Measurements from ENCODE around the gene SLC6A1.

The SLC6A1 gene

GRCh38 chr3:10996345-10997013 is 3.9 kb downstream of the SLC6A1 start:
- no peak for DNase-seq

GRCh38 chr3:10997196-10997595 is 4.6 kb downstream of the SLC6A1 start:
- DNase-seq: no peak

GRCh38 chr3:10998542-10998941 is 6.0 kb downstream of the SLC6A1 start:
- DNase-seq: no peak

- no peak for DNase-seq
Observed at GRCh38 chr3:10999221-11000107, 6.9 kb downstream of the SLC6A1 start.

GRCh38 chr3:11000528-11000927 is 8.0 kb downstream of the SLC6A1 start:
- DNase-seq: no peak

- no peak for DNase-seq
Observed at GRCh38 chr3:11001020-11001657, 8.6 kb downstream of the SLC6A1 start.

GRCh38 chr3:11001658-11002021 is 9.1 kb downstream of the SLC6A1 start:
- no peak for DNase-seq

GRCh38 chr3:11002371-11002807 is 9.8 kb downstream of the SLC6A1 start:
- no peak for DNase-seq

GRCh38 chr3:11004563-11004962 is 12.0 kb downstream of the SLC6A1 start:
- no peak for DNase-seq

GRCh38 chr3:11005686-11006256 is 13.2 kb downstream of the SLC6A1 start:
- DNase-seq: no peak

GRCh38 chr3:11006986-11007933 is 14.7 kb downstream of the SLC6A1 start:
- DNase-seq: no peak

- no peak for DNase-seq
Observed at GRCh38 chr3:11009898-11010297, 17.4 kb downstream of the SLC6A1 start.

GRCh38 chr3:11010426-11011165 is 18.0 kb downstream of the SLC6A1 start:
- DNase-seq: no peak

- DNase-seq: no peak
Observed at GRCh38 chr3:11014253-11014652, 21.7 kb downstream of the SLC6A1 start.

GRCh38 chr3:11014752-11015151 is 22.2 kb downstream of the SLC6A1 start:
- DNase-seq: no peak

GRCh38 chr3:11015369-11015768 is 22.8 kb downstream of the SLC6A1 start:
- no peak for DNase-seq

GRCh38 chr3:11016727-11017126 is 24.2 kb downstream of the SLC6A1 start:
- DNase-seq: no peak

- DNase-seq: no peak
Observed at GRCh38 chr3:11019116-11019819, 26.7 kb downstream of the SLC6A1 start.

- no peak for DNase-seq
Observed at GRCh38 chr3:11020764-11021163, 28.2 kb downstream of the SLC6A1 start.

- no peak for DNase-seq
Observed at GRCh38 chr3:11021611-11022011, 29.1 kb downstream of the SLC6A1 start.

GRCh38 chr3:11022115-11022514 is 29.6 kb downstream of the SLC6A1 start:
- no peak for DNase-seq
